ACHN (cell line): ENCODE results near the gene CTNNA1.

ENCODE experiments used
- DNase-seq: peaks from one replicate; pipeline ENCODE4 v3.0.0-alpha.2; 2015
- in situ Hi-C: cut with HindIII; loops from 2 replicates; pipeline ENCODE4 v1.10.0; 2017; ENCODE audit warnings: low sequenced_read_pairs, low pct_ligation_motif_present, low pct_unique_long_range_greater_than_20kb

CTNNA1 gene

DNA sequence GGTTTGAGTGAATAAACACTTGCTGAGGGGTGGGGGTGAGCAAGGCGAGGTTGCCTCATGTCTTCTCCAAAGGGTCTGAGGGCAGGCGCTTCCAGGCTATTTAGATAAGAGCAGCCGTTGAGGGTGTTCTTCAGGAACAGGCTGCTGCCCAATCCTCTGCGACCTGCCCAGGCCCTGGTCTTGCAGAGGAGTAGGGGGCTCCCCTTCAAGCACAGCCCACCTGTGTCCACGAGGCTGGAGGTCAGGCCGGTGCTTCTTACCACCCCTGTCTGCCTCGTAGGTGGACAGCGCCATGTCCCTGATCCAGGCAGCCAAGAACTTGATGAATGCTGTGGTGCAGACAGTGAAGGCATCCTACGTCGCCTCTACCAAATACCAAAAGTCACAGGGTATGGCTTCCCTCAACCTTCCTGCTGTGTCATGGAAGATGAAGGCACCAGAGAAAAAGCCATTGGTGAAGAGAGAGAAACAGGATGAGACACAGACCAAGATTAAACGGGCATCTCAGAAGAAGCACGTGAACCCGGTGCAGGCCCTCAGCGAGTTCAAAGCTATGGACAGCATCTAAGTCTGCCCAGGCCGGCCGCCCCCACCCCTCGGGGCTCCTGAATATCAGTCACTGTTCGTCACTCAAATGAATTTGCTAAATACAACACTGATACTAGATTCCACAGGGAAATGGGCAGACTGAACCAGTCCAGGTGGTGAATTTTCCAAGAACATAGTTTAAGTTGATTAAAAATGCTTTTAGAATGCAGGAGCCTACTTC is 180.5 kb downstream of the CTNNA1 start:
- in situ Hi-C loops, result no loop called here
- DNase-seq, result no peak

DNA sequence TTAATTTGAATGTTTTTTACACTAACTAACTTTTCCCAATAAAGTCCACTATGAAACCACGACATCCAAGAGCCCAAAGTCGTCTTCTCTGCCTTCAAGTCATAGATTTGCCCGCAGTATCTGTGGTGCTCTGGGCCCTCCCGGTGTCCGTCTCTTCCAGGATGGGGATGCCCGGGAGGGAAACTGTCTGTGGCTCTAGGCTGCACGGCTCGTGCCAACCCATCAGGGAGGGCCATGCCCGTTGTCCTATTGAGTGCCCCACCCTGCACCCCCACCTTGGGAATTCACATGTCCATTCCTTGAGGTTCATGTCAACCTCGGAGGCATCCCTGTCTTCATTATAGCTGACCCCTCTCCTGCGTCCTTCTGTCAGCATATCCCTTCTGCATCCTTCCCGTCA is 181.7 kb downstream of the CTNNA1 start:
- in situ Hi-C loops, result no loop called here
- no peak for DNase-seq

DNA sequence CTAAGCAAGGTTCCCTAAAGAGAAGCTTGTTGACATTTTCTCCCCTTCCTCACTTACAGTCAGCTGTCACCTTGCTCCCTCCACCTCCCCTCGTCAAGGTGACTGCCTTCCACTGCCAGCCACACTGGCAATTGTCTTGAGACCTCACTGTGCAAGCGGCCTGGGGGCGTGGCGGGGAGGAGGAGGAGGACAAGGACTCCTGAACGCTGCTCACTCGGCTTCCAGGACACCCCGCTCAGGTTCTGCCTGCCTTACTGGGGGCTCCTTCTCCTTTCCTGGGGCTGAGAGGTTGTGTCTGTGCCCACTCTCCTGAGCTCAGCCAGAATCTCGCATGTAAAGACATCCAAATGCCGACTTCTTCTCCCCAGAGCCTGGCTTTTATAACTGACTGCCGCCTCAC is 182.2 kb downstream of the CTNNA1 start:
- no peak for DNase-seq
- in situ Hi-C loops, result no loop called here

DNA sequence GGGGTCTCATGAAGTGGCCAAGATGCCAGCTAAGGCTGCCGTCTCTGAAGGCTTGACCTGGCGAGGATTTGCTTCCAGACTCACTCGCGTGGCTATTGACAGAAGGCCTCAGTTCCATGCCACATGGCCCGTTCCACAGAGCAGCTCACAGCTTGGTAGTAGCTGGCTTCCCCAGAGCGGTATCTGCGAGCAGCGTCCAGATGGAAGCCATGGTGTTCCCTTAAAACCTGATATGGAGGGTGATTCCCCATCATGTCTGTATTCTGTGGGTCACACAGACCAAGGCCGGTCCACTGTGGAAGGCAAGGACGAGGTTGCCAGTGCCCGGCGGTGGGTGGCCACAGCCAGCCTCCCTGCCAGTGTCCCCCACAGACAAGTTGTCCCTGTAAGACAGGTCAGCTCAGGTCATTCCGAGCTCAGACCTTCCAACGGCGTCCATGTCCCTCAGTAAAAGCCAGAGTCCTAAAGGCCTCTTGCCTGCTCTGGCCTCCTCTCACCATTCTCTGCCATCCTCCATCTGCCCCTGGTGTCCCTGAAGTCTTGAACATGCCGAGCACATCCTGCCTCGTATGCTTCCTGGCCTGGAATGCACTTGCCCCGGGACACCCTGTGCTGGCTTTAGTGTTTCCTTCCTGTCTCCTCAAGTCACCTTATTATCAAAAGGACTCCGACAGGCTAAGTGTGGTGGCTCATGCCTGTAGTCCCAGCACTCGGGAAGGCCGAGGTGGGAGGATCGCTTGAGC is 183.2 kb downstream of the CTNNA1 start:
- no peak for DNase-seq
- in situ Hi-C loops, result no loop called here

DNA sequence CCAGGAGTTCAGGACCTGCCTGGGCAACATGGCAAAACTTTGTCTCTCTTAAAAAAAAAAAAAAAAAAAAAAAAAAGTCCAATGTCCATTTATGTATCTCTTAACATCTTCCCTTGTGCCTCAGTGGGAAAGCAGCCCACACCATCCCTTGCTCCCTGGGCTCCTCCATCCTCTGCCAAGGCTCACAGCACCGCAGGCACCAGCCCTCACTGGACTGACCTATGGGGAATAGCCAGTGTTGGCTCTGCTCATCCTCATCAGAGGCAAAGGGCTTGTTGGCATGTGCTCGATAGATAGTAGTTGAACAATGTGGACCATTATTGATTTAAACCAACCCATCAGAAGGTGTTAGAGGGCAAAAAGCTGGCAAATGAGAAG is 183.7 kb downstream of the CTNNA1 start:
- in situ Hi-C loops, result no loop called here
- no peak for DNase-seq

DNA sequence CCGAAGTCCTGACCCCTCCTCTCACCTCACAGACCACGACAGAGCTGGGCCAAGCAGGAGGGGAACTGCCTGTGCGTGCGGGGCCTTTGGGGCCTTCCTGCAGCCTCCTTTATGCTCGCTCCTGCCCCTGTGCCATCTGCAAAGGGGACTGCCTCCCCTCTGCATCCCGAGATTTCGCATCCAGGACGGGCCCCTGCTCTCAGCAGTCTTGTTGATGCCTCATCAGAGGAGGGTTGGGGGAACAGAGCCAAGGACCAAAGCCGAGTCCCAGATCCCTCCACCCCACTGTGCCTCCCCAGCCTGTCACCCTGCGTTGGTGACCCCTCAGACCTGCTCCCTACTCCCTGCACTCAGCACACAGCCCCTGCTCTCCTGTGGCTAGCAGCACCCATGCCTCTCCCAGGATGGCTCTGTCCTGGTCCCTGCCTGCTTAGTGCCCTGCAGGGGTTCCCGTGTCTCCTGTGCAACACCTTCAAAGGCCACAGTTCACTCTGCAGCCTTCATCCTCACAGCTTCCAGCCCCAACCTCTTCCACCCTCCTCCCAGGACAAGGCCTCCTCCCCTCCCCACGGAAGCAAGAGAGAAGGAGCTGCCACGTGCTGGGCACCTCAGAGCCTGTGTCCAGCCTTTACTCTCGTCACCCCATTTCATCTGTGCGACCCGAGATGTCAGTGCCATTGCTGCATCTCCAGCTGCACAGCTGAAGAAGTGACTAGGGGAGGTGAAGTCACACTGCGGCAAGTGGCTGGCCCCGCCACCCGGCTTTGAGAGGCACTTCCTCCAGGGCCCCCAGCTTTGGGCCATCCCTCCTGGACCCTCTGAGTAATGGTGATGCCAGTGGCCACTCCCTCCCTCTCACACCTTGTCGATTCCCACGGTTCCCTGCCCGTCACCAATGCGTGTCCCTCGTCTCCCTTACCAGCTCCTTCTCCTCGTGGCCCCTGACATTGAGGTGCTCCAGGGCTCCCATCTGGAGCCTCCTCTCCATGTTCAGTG is 184.5 kb downstream of the CTNNA1 start:
- no peak for DNase-seq
- in situ Hi-C loops, result no loop called here

DNA sequence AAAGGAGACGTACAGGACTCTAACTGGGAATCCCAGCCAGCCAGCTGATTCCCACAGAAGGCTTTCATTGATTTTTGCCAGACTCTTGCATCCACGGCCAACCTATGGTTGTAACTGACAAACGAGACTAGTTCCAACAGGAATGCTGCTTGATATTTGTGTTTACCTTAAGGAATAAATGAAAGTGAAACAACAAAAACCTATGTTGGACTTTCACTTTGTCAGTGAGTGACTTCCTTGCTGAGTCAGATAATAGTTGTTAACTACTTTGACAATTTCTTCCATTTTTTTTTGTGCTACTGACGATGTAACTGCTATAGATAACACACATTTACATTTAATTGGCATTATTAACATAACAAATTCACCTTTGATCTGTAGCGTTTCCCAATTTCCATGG is 185.3 kb downstream of the CTNNA1 start:
- DNase-seq, result no peak
- in situ Hi-C loops, result no loop called here

DNA sequence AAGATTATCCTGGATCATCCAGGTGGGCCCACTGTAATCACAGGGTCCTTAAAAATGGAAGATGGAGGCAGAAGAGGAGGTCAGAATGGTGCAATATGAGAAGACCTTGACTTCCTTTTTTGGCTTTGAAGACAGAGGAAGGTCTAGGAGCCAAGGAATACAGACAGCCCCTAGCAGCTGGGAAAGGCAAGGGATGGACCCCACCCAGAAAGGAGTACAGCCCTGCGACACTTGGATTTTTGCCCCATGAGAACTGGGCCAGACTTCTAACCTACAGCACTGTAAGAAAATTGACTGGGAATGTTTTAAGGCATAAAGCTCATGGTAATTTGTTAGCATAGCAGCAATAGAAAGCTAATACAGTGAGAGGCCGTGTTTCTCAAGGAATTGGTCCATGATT is 188.8 kb downstream of the CTNNA1 start:
- in situ Hi-C loops, result no loop called here
- DNase-seq, result no peak

DNA sequence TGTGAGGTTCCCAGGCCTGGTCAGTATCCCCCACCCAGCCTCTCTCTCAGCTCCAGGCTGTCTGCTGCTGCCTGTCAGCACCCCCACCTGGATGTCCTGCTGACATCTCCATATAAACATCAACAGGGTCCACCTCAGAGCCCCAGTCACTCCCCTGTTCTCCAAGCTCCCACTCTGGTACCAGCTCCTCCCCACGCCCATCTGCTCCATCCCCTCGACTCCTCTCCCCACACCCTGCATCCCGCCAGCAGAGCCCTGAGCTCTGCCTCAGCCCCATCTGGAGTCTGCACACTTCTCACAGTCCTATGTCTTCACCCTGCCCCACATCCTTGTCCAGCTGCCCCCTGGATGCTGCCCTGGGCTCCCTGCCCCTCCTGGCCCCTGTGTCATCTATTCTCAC is 189.6 kb downstream of the CTNNA1 start:
- in situ Hi-C loops, result no loop called here
- no peak for DNase-seq

DNA sequence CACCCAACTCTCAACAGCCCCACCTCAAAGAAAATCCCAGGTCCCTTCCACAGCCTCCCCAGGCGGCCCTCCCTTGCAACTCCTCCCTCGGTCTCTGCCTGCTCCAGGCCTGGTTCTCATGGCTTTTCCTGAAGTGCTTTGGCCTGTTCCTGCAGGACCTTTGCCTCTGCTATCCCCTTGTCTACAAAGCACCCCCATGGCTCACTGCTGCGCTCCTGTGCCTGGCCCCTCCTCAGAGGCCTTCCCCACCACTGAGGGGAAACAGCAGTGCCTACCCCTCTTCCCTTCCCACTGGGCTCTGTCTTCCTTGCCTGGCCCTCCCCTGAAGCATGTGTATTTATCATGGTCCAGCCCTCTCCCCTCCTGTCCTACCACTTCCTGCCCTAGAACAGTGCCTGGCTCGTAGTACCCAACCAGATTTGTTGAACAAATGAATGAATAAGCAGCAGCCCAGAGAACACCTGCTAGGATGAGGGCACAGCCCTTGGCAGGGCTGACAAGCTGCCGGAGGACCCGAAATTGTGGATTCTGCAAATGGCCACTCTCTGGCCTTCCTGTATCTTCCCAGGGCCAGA is 190.5 kb downstream of the CTNNA1 start:
- DNase-seq, result no peak
- in situ Hi-C loops, result no loop called here

DNA sequence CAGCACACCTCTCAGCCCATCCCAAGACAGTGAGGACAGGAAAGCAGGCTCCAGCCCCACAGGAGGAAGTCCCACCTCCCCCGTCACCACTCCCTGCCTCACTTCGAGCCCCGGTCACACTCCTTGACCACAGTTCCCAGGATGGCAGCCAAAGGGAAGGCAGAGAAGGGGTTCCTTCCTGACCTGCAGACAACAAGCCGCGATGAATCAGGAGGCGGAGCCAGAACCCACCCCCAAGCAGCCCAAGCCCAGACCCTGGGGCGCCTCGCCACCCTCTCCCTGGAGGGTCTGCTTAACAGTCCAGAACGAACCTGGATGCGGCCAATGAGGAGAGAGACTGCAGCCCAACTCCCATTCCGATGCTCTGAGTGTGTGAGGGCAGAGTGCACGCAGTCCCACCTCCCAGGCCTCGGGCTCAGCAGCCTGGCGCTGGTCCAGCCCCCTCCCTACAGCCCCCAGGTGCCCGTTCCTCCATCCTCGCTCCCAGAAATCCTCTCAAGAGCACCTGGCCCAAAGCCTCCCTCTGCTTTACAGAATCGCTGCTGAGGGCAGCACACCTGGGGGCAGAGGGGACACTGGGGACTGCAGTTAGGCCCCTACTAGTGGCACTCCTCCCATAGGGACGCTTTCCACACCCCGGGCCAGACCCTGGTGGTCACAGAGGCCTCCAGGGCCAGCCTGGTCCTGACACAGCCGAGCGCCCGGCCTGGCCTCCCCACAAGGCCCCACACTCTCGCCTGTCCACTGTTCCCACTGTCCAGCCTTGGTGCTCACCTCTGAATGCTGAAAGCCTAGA is 191.5 kb downstream of the CTNNA1 start:
- peak; percentile 97 for DNase-seq
- in situ Hi-C loops, result no loop called here

DNA sequence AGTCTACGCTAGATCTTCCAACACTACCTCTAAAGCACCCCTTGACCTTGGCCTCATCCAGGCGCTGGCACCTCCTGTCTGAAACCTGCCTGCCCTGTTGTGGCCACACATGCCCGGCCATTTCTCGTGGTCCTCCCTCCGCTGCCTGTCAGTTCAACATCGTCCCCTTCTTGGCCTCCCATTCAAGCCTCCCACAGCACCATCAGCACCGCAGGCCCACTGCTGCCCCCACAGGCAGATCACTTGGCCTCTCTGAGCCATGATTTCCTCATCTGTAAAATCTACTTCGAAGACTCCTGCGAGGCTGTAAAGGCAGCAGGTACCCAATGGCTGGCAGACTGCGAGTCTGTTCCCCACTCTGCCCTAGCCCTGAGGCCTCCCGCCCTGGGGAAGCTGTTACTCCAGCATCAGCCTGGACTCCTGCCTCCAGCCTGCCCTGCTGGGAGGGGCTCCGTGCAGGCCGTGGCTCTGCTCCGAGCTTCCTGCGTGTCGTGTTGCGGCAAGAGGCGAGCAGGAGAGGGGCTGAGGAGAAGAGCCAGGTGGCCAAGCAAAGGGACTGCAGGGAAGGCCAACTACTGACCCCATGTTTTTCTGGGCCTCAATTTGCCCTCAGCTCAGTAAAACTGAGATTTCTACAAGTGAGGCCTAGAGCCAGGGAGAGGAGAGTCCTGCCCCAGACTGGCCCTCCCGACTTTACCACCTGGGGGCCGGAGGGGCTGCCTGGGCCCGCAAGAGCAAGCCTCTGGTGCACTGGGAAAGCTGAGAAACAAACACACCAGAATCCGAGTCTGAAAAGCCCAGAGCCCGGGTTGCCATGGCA is 192.4 kb downstream of the CTNNA1 start:
- in situ Hi-C loops, result no loop called here
- DNase-seq, result peak; percentile 31

DNA sequence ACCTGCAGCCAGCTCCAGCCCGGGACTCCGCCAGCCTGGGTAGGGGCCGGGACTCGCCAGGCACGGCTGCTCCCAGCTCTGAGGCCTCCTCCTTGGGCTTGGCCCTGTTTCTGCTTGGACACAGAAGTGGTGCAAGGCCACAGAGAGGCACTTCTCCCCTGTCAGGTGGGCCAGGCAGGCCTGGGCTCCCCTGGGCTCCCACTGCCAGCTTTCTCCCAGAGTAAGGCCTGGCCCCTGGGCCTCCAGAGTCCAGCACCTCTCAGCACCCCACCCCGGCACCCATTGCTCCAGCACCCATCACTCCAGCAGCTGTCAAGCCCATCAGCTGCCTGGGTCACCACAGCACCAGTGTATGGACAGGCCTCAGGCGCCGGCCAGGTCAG is 193.0 kb downstream of the CTNNA1 start:
- DNase-seq, result no peak
- in situ Hi-C loops, result no loop called here

DNA sequence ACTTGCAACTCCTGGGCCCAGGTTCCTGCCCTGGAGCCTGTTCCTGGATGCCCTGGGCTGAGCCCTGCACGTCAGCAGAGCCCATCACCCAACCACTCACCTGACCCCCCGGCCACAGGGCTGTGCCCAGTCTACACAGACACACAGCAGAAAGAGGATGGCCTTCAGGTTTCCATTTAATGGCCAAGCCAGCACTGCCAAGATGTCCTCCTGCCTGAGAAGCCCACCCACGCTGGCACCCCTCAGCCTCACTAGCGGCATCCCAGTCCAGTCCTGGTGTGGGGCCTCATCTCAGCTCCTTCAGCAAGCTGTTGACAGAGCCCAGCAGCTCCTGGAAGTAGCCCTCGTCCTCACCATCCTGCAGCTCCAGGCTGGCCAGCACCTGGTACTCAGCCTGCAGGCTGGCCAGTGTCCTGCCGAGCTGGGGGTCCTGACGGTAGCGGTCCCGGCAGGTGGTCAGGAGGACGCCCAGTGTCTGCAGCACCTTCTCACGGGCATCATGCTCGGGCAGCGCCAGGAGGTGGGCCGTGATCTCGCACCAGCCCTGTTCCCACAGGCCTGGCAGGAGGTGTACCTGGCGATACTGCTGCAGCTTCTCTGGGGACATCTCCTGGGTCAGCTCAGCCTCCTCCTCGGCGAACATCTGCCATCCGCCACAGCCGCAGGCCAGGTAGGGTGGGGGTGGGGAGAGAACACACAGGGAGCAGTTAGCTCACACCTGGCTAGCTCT is 193.8 kb downstream of the CTNNA1 start:
- in situ Hi-C loops, result no loop called here
- no peak for DNase-seq

DNA sequence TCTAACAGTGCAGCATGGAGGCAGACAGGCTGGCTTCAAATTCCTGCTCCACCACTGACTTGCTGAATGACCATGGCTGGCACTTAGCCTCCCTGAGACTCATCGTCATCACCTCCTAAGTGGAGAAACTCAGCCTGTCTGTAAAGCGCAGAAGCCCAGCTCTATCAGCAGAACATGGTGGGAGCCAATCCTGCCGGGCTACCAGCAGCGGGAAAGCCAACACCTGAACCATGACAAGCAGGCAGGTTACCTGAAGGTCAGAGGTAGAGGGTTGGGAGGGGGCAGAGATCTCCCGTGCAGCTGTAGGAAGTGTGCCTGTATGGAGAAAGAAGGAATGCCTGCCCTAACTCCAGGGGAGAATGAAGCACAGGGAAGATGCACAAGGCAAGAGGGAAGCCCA is 194.6 kb downstream of the CTNNA1 start:
- DNase-seq, result no peak
- in situ Hi-C loops, result no loop called here

DNA sequence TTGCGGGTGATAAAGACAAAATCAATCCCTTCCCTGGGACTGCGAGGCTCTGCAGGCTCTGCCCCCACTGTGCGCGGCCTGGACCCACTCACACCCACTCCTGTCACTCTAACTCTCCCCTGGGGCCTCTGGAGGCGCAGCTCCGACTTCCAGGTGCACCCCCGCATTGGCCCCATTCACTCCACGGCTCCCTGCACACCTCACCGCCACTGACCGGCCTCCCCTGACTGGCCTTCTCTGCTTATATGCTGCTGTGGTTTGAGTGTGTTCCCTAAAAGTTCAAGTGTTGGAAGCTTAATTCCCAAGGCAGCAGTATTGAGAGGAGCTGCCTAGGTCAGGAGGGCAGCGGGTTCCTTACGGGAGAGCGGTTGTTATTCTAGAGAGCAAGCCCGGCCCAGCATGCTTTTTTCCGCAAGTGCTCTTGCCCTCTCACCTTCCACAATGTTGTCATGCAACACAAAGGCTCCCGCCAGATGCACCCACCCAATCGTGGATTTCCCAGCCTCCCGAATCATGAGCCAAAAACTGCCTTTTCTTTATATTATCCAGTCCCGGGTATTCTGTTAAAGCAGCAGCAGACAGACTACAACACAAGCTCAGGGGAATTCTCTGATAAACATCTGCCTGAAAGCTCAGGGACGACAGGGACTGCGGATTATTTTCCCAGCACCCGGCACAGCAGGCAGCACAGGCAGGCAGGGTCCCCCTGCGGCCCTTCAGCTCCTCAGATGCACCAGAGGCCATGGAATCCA is 195.4 kb downstream of the CTNNA1 start:
- in situ Hi-C loops, result no loop called here
- no peak for DNase-seq
